HepG2 (cell line): ENCODE measurements around the gene ARL3. TPM values are rescaled to one million over a fixed set of nuclear protein-coding genes. Genes with fewer than 3 reads are reported as not detected.

ENCODE experiments used
- ATAC-seq: fragments of 200-7000 bp; cut with Tn5 transposase; 3 replicates; pipeline ENCODE4 v1.9.1; 2020; ENCODE audit warnings: mild to moderate bottlenecking, moderate library complexity
- BruUV-seq: library from RNA; stranded (reverse); fragments of 400-500 nt; replicated peaks from 2 replicates; lab custom pipeline; 2021; lab: Mats Ljungman, UMichigan
- CTCF ChIA-PET: fragments of 300-600 bp; formaldehyde crosslinking; extraction: SDS; loops from one replicate; lab custom pipeline; 2021; ENCODE audit warnings: low total read pairs, inconsistent platforms, low intra/inter-chr PET ratio; lab: Yijun Ruan, JAX
- POLR2A ChIA-PET: fragments of 350-600 bp; sonication (Branson Sonifier 250); formaldehyde crosslinking; loops from one replicate; lab custom pipeline; 2020; ENCODE audit warnings: antibody characterized with exemption, inconsistent platforms; lab: Yijun Ruan, JAX
- DNase-seq: peaks from one replicate; pipeline ENCODE4 v3.0.0-alpha.2; 2015; ENCODE audit warnings: low spot score
- FAIRE-seq: peaks from 3 replicates; lab custom pipeline; 2011; peaks lifted over from hg19 to GRCh38; lab: Jason Lieb, UNC
- H2AFZ ChIP-seq: one replicate; pipeline ENCODE4 v1.6.1; 2011; ENCODE audit warnings: low read length, inconsistent platforms
- H3K27ac ChIP-seq: fragments of 300-600 bp; 3 replicates; pipeline ENCODE4 v1.8.0; 2011; ENCODE audit warnings: mixed run types, mild to moderate bottlenecking, mixed read lengths, low read length, inconsistent platforms; ENCODE audit not compliant: insufficient read depth; ENCODE audit errors: extremely low read length
- H3K27me3 ChIP-seq, 2 experiments: fragments of 200-600 bp in 1 of 2; 2 replicates in 1 of 2; 3 replicates in 1 of 2; pipeline versions ENCODE4 v1.6.0 to v1.8.0; 2011; ENCODE audit warnings: low read length in 2 of 2, mild to moderate bottlenecking in 2 of 2, moderate library complexity in 2 of 2, inconsistent platforms in 1 of 2; ENCODE audit not compliant: insufficient read depth in 2 of 2, control insufficient read depth in 1 of 2
- H3K36me3 ChIP-seq, 2 experiments: fragments of 200-600 bp in 1 of 2; replicated peaks in 1 of 2; 2 replicates in 1 of 2; 3 replicates in 1 of 2; pipeline versions ENCODE4 v1.5.1 to v1.8.0; 2011; ENCODE audit warnings: low read length in 2 of 2, inconsistent platforms in 1 of 2; ENCODE audit not compliant: insufficient read depth in 2 of 2, control insufficient read depth in 1 of 2
- H3K4me1 ChIP-seq: 2 replicates; pipeline ENCODE4 v1.5.1; 2012; ENCODE audit warnings: low read length, inconsistent platforms; ENCODE audit not compliant: insufficient read depth
- H3K4me2 ChIP-seq: 2 replicates; pipeline ENCODE4 v1.6.0; 2011; ENCODE audit warnings: low read depth, low read length, inconsistent platforms
- H3K4me3 ChIP-seq, 3 experiments: fragments of 200-600 bp in 1 of 3; sonication (generic), shearing (Covaris generic) in 1 of 3; replicated peaks in 1 of 3; 2 replicates each; pipeline ENCODE4 v1.5.1; 2011 to 2016; ENCODE audit warnings: low read length in 3 of 3, inconsistent platforms in 2 of 3, low read depth in 2 of 3, mild to moderate bottlenecking in 2 of 3, control low read depth in 1 of 3, mixed read lengths in 1 of 3; ENCODE audit not compliant: insufficient read depth in 1 of 3
- H3K79me2 ChIP-seq: one replicate; pipeline ENCODE4 v1.6.1; 2011; ENCODE audit warnings: low read length, inconsistent platforms; ENCODE audit not compliant: insufficient read depth
- H3K9ac ChIP-seq: 2 replicates; pipeline ENCODE4 v1.6.0; 2011; ENCODE audit warnings: mild to moderate bottlenecking, low read depth, low read length, inconsistent platforms; ENCODE audit not compliant: insufficient read depth
- H3K9me3 ChIP-seq: 2 replicates; pipeline ENCODE4 v1.5.1; 2012; ENCODE audit warnings: mild to moderate bottlenecking, low read length
- H4K20me1 ChIP-seq: 2 replicates; pipeline ENCODE4 v1.6.0; 2011; ENCODE audit warnings: inconsistent platforms, mild to moderate bottlenecking, low read length, moderate library complexity; ENCODE audit not compliant: insufficient read depth
- DMAP1 ChIP-seq: IDR thresholded peaks from 2 replicates; pipeline ENCODE4 v1.6.1; 2016
- HMGA1 ChIP-seq: sonication (generic); formaldehyde crosslinking; conservative IDR thresholded peaks from 2 replicates; pipeline ENCODE4 v1.4.0; 2020; ENCODE audit warnings: missing genetic modification reagents
- KLF12 ChIP-seq: sonication (generic); formaldehyde crosslinking; IDR thresholded peaks from 2 replicates; pipeline ENCODE4 v1.4.0; 2020; ENCODE audit warnings: missing genetic modification reagents, borderline replicate concordance
- NPAS2 ChIP-seq: sonication (generic); formaldehyde crosslinking; IDR thresholded peaks from 2 replicates; pipeline ENCODE4 v1.8.0; 2022; ENCODE audit warnings: mild to moderate bottlenecking, missing genetic modification reagents, borderline replicate concordance
- PAXIP1 ChIP-seq: sonication (generic); formaldehyde crosslinking; conservative IDR thresholded peaks from 2 replicates; pipeline ENCODE4 v1.4.0; 2020; ENCODE audit warnings: mild to moderate bottlenecking, missing genetic modification reagents, moderate library complexity
- ZNF142 ChIP-seq: sonication (generic); formaldehyde crosslinking; IDR thresholded peaks from 2 replicates; pipeline ENCODE4 v1.4.0; 2020; ENCODE audit warnings: missing genetic modification reagents
- ZNF280D ChIP-seq: sonication (generic); formaldehyde crosslinking; IDR thresholded peaks from 2 replicates; pipeline ENCODE4 v1.5.1; 2020; ENCODE audit warnings: mild to moderate bottlenecking, missing genetic modification reagents
- ZNF572 ChIP-seq: sonication (generic); formaldehyde crosslinking; IDR thresholded peaks from 2 replicates; pipeline ENCODE4 v1.5.1; 2020; ENCODE audit warnings: mild to moderate bottlenecking, missing genetic modification reagents
- WGBS: methylation state at CpG from one replicate; pipeline ENCODE4 v1.1.6; 2017; ENCODE audit warnings: low lambda C conversion rate; 5-methylcytosine and 5-hydroxymethylcytosine counted together
- in situ Hi-C: cut with HindIII; loops from 2 replicates; pipeline ENCODE4 v1.10.0; 2017; ENCODE audit warnings: low pct_unique_long_range_greater_than_20kb; ENCODE audit not compliant: extremely low pct_ligation_motif_present
- intact Hi-C: fragments of 100-400 bp; cut with micrococcal nuclease; formaldehyde crosslinking; loops from one replicate; pipeline ENCODE4 v1.10.0; 2022; ENCODE audit not compliant: unreplicated experiment
- polyA plus RNA-seq, 8 experiments: library from polyadenylated mRNA; depleted of rRNA in 3 of 8; stranded (reverse) in 7 of 8; unstranded in 1 of 8; fragments of >200 nt; fragmentation: Illumina TruSeq in 4 of 8; extraction: Trizol in 4 of 8; gene quantifications; 2 replicates each; pipeline versions ENCODE4 v1.2.1 to v1.2.3, GENCODE V29; 2011 to 2016; ENCODE audit warnings: low read depth in 4 of 8, missing spikeins in 1 of 8, mixed read lengths in 1 of 8; ENCODE audit not compliant: insufficient read depth in 1 of 8
- total RNA-seq, 5 experiments: library from RNA; depleted of rRNA; stranded (reverse); fragments of >200 nt; fragmentation: Illumina TruSeq; extraction: Trizol; gene quantifications; 2 replicates each; pipeline ENCODE4 v1.2.3, GENCODE V29; 2016; ENCODE audit warnings: low read depth in 1 of 5

ARL3 gene
- total and polyA plus RNA-seq, 2 of the 13 experiments (the other 11 are each of a cell fraction or from before 2014, with no cell fraction given), result 5.2 to 6.6 TPM

GRCh38 chr10:102633287-102633686 lies 80.9 kb downstream of the ARL3 start (continued):
- TF ChIP-seq ZNF280D (CRISPR knock-in tag) (no peak), ZNF572 (CRISPR knock-in tag) (no peak)
- TF ChIP-seq, all 625 proteins: peak for 0

GRCh38 chr10:102632394-102633111 lies 81.6 kb downstream of the ARL3 start:
- H4K20me1 ChIP-seq, result no peaks in the 10 kb centered on the region
- FAIRE-seq, result no peak
- in situ Hi-C loops, result no loop called here
- no peaks in the 10 kb centered on the region for H3K27me3 ChIP-seq
- WGBS, result 88% methylated on average over 5 of the region's 5 CpGs
- CTCF ChIA-PET, result no interaction called here
- BruUV-seq, result no TSS peak
- no peaks in the 10 kb centered on the region for H3K79me2 ChIP-seq
- no peak overlapping the region for H3K27ac ChIP-seq
- no peaks in the 10 kb centered on the region for H3K9me3 ChIP-seq
- H2AFZ ChIP-seq, result no peak overlapping the region
- ATAC-seq, result no peak
- H3K4me2 ChIP-seq, result no peak overlapping the region
- no peak overlapping the region for H3K4me3 ChIP-seq
- POLR2A ChIA-PET, result interaction anchor here (1.1 to 7.0 kb wide), 3 partner anchors 8 to 33 kb away, joined by 4 to 121 read pairs (median 72); partner anchors contain the start of gene TRIM8
- H3K4me1 ChIP-seq, result peaks cover 67% of the 10 kb centered on the region
- no peaks in the 10 kb centered on the region; a peak in 1 of 5 replicates for H3K36me3 ChIP-seq
- no peak for DNase-seq
- no peak overlapping the region for H3K9ac ChIP-seq
- intact Hi-C loops, result no loop called here
- TF ChIP-seq PAXIP1 (no peak), ZNF142 (CRISPR knock-in tag) (no peak), KLF12 (CRISPR knock-in tag) (no peak), NPAS2 (CRISPR knock-in tag) (no peak), DMAP1 (CRISPR knock-in tag) (no peak), HMGA1 (CRISPR knock-in tag) (no peak)
